AG04450 (cell line): ENCODE measurements around the gene VSIG4. TPM values are rescaled to one million over a fixed set of nuclear protein-coding genes. Genes with fewer than 3 reads are reported as not detected.
"Not testable (repeated sequence)": the region's sequence is repeated elsewhere in the genome, so short reads cannot be mapped to it uniquely, and the experiment has no call there.

Source experiments
- CTCF ChIA-PET: fragments of 300-600, 350-600 bp; formaldehyde crosslinking; extraction: SDS; loops from one replicate; lab custom pipeline; 2022; ENCODE audit warnings: antibody characterized with exemption, inconsistent platforms; lab: Charles Lee
- POLR2A ChIA-PET: fragments of 350-600 bp; formaldehyde crosslinking; extraction: SDS; loops from one replicate; lab custom pipeline; 2021; ENCODE audit warnings: antibody characterized with exemption, inconsistent platforms; lab: Yijun Ruan, JAX
- DNase-seq: peaks from one replicate; pipeline ENCODE4 v3.0.0-alpha.2; 2011; ENCODE audit warnings: low read depth, low spot score
- H3K27ac ChIP-seq: one replicate; pipeline ENCODE4 v1.5.1; 2012; ENCODE audit warnings: low read depth, low read length, control low read depth
- H3K27me3 ChIP-seq: one replicate; pipeline ENCODE4 v1.6.0; 2012; ENCODE audit warnings: low read length; ENCODE audit not compliant: control insufficient read depth, insufficient read depth
- H3K4me3 ChIP-seq: 2 replicates; pipeline ENCODE4 v1.5.1; 2011; ENCODE audit warnings: mild to moderate bottlenecking, low read depth, low read length, control low read depth
- H3K9me3 ChIP-seq: 2 replicates; pipeline ENCODE4 v1.5.1; 2012; ENCODE audit warnings: low read length; ENCODE audit not compliant: control insufficient read depth, insufficient read depth
- CTCF ChIP-seq: IDR thresholded peaks from 2 replicates; pipeline ENCODE4 v1.5.1; 2011; ENCODE audit warnings: low read depth, low read length, control low read depth, inconsistent platforms
- polyA plus RNA-seq: library from polyadenylated mRNA; depleted of rRNA; stranded (reverse); fragments of >200 nt; gene quantifications from 2 replicates; pipeline ENCODE4 v1.2.3, GENCODE V29; 2011; rRNA removed

Gene VSIG4
- polyA plus RNA-seq, 1 experiment: not detected

DNA sequence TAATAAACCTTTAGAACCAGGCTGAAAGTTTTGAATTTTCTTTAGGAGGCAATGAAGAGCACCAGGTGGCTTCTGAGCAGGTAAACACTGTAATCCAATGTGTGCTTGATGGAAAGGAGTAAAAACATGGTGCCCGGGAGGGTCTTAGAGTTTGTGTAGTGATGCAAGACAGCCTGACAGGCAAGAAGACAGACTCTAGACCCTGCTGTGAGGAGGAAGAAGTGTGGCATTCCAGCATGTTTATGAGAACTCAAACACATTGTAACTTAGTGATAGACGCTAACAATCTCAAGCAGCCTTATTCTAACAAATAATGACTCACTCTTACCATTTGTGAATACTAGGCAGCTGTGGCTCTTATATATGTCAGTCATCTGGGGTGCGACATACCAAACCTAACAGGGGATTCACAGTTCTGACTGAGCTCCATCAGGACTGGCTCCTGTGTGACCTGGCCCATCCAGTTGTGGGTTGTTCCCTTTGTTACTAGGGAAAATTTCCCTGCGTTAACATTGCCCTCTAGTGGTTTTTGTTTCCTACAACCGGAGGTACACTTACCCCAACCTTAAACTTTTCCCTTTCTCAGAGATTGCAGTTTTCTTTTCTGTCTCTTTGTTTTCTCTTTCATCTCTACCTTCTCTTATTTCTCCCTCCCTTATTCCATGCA lies 53.8 kb downstream of the VSIG4 start:
- DNase-seq: peak; percentile 3
- POLR2A ChIA-PET: interaction anchor here (0.5 kb wide), 1 partner anchor 399 kb away, joined by 4 read pairs; no protein-coding TSS in a partner anchor
- Histone ChIP-seq H3K4me3 (no peak overlapping the region), H3K27me3 (no peaks in the 10 kb centered on the region), H3K27ac (no peak overlapping the region), H3K9me3 (no peaks in the 10 kb centered on the region)
- CTCF ChIA-PET: interaction anchor here (0.6 to 4.4 kb wide), 4 partner anchors 392 to 405 kb away, joined by 3 to 36 read pairs (median 4); no protein-coding TSS in a partner anchor
- TF ChIP-seq CTCF: peak; percentile 54

- Histone ChIP-seq H3K27ac (no peak overlapping the region), H3K9me3 (no peaks in the 10 kb centered on the region), H3K4me3 (no peak overlapping the region), H3K27me3 (no peaks in the 10 kb centered on the region)
- no peak for TF ChIP-seq CTCF
- no peak for DNase-seq
- ChIA-PET CTCF (interaction anchor here (0.7 to 4.4 kb wide), 2 partner anchors 385 to 404 kb away, joined by 3 to 36 read pairs; no protein-coding TSS in a partner anchor), POLR2A (no interaction called here)
Measured at GRCh38 chrX:65985211-65985610, 54.7 kb downstream of the VSIG4 start.

- H3K27me3 ChIP-seq, DNase-seq, H3K27ac ChIP-seq, POLR2A ChIA-PET, CTCF ChIA-PET, H3K4me3 ChIP-seq, H3K9me3 ChIP-seq: not testable (repeated sequence)
Measured at GRCh38 chrX:65977161-65977560, 62.7 kb downstream of the VSIG4 start.

GRCh38 chrX:65976161-65976560 lies 63.7 kb downstream of the VSIG4 start:
- TF ChIP-seq CTCF: no peak
- DNase-seq: no peak
- no peaks in the 10 kb centered on the region for H3K27me3 ChIP-seq
- no peaks in the 10 kb centered on the region for H3K9me3 ChIP-seq
- H3K27ac ChIP-seq: no peak overlapping the region
- ChIA-PET POLR2A (no interaction called here), CTCF (no interaction called here)
- no peak overlapping the region for H3K4me3 ChIP-seq

DNA sequence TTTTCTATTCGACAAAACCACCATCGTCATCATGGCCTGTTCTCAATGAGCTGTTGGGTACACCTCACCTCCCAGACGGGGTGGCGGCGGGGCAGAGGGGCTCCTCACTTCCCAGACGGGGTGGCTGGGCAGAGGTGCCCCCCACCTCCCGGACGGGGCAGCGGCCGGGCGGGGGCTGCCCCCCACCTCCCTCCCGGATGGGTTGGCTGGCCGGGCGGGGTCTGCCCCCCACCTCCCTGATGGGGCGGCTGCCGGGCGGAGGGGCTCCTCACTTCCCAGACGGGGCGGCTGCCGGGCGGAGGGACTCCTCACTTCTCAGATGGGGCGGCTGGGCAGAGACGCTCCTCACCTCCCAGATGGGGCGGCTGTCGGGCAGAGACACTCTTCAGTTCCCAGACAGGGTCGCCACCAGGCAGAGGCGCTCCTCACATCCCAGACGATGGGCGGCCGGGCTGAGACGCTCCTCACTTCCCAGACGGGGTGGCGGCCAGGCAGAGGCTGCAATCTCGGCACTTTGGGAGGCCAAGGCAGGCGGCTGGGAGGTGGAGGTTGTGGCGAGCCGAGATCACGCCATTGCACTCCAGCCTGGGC lies 64.6 kb downstream of the VSIG4 start:
- H3K9me3 ChIP-seq, DNase-seq, POLR2A ChIA-PET, H3K27ac ChIP-seq, H3K27me3 ChIP-seq, CTCF ChIA-PET, H3K4me3 ChIP-seq: not testable (repeated sequence)

Other genes with a start within 250 kb of the VSIG4 start
- 49.4 and 59.3 TPM in 2 replicates for gene HEPH, start 124.2 kb upstream of the VSIG4 start, polyA plus RNA-seq